Fibroblast of skin of right biceps (primary cell): Measurements from ENCODE around the gene DUSP12.
"Not testable (repeated sequence)": the region's sequence is repeated elsewhere in the genome, so short reads cannot be mapped to it uniquely, and the experiment has no call there.

Experiments used
- DNase-seq: peaks from one replicate; pipeline ENCODE4 v3.0.0-alpha.2; 2013

DUSP12 gene

DNA sequence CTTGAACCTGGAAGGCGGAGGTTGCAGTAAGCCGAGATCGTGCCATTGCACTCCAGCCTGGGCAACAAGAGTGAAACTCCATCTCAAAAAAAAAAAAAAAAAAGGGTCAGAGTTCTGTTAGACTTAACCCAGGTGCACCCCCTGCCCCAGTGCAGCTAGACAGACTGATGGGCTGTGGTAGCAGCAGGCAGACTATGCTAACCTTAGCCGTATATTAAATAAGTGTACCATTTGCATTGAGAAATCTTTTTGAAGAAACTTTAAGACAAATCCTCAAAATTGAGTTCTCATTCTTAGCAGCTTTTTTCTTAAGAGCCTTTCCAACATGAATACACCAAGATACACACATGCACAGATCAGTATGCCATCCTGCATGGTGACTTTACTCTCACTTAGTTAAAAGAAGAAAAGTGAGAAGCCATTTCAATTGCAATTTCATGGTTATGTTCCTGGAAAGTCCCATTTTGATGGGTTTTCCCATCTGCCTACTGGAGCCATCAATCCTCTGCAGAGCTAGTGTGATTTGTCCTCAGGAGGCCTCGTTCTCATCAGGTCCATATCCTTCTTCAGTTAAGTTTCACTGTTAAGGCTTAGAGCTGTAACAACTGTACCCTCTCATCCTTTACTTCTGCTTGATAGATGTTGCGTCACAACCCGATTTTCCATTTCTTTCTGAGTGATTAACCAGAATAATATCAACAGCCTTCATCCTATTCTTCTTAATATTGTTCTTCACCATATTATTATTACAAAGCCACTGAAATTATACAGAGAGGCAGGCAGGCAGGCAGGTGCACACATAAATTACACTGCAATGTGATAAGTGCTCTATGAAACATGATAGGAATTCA is 21.0 kb upstream of the DUSP12 start:
- no peak for DNase-seq

DNA sequence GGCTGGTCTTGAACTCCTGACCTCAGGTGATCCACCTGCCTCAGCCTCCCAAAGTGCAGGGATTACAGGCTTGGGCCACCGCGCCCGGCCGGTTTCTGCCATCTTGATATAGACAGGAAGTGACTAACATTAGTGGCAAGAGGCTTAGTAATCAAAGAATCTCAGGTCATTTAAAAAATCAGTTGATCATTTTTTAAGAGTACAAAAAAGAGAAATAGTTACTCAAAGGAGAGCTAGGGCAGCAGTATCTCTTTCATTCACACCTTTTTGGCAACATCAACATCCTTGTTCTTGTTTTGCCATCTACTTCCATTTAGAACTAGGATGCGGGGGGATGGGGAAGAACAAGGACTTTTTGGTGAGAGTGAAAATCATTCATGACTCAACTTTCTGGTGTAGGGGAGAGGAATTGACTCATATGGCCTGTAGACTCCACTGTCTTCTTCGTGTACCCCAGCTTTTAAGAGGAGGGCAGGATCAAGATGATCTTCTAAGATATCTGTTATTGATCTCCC is 19.5 kb upstream of the DUSP12 start:
- peak; percentile 83 for DNase-seq

DNA sequence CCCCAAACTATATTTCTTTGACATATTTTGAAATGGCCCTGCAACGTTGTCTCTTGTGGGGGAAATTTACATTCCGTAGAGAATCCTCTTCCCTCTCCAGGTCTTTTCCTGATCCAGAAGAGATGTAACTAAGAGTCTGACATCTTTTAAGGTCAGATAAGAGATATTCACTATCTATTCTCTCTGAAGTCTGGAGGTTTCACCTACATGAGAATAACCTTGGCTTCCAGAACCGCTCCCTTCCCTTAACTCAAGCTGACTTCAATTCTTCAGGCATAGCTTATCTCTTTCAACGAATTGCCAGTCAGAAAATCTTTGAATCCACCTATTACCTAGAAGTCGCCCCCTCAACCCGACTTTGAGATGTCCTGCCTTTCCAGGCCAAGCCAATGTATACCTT is 18.3 kb upstream of the DUSP12 start:
- DNase-seq, result no peak

DNA sequence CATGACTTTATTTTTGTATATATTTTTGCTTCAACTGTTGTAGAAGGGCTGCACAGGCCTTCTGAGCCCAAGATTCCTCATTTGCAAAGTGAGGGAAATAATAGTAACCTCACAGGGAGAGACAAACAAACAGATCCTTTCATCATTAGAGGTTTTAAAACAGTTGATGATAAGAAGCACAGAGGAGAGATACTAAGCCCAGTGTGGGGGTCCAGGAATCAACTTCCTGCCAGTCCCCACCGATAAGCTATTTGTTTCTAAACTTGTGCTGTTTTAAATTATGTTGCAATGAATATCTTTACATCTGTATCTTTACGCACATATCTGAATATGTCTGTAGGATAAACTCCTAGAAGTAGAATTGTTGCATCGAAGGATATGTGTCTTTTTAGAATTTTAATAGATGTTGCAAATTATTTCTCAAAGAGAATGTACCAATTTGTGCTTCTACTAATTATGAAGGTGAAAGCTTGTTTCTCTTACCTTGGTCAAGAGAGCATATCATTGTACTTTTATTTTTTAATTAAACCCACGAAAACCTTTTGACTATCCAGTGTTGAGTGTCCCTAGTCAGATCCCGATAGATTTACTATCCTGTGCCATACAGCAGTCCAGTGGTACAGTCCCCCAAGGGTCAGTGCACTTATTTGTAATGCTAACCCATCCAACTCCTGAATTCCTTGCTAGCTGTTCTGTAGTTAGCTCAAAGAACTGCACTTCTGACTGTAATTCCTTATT is 17.4 kb upstream of the DUSP12 start:
- no peak for DNase-seq

DNA sequence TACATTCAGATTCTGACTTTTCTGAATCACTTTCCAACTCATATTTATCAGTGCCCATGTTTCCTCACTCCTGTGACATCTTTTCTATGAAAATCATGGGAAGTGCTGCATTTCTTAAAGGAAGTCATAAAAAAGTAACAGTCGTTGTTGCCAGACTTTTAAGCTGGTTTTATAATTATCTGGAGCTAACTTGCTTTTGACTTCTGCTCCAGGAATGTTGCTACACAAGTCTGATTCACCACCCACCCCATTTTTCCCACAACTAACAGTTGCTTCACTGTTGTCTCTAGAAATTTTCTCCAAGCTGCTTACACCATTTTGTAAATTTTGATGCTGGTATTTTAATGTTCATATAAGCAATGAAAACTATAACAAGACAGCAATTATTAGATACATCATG is 16.1 kb upstream of the DUSP12 start:
- DNase-seq, result peak; percentile 93

DNA sequence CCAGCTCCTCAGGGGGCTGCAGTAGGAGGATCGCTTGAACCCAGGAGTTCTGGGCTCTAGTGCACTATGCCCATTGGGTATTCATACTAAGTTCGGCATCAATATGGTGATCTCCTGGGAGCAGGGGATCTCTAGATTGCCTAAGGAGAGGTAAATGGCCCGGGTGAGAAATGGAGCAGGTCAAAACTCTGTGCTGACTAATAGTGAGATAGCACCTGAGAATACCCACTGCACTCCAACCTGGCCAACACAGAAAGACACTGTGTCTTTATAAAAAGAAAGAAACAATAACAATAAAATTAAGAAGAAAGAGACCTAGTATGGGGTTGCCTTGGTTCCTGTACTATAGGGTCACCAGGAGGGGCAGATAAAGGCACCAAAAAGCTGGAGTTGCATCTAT is 13.7 kb upstream of the DUSP12 start:
- no peak for DNase-seq

DNA sequence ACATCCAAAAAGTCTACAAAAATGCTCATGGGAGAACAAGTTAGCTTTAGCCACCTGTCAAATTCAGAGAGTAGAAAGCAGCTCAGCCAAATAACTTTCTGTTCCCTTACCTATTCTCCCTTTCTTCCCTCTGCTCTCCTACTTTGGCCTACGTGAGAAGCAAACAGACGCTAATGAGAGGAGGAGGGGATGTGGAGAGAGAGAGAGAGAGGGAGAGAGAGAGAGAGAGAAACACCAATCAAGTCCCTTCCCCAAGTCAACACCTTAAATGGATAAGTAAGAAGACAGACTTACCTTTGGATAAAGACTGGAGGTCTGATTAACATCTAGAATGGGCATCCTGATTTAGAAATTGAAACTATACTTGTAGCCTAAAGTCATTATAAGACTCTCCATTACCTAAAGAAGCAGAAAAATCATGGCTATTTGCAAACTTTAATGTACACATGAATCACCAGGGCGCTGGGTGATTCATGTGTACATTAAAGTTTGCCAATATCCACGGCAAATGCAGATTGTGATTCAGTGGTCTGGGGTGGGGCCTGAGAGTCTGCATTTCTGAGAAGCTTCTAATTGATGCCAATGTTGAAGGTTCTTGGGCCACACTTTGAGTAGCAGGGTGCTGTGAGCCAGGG is 13.1 kb upstream of the DUSP12 start:
- peak; percentile 80 for DNase-seq

DNA sequence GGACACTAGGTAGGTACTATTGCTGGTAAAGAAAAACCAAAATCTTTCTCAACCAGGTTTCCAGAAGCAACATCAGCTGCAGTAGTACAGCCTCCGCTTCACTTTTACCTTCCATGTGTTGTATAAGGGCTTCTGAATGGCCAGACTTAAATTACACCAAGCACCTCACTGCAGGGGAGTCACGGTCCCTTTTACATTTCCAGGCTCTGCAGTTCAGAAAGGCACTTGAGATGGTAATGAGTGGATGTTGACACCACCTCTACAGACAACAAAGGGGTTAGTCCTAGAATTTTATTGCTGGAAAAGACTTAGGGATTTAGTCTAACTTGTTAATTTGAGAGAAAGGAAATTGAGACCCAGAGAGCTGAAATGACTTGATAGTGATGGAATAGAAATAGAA is 12.0 kb upstream of the DUSP12 start:
- no peak for DNase-seq

DNA sequence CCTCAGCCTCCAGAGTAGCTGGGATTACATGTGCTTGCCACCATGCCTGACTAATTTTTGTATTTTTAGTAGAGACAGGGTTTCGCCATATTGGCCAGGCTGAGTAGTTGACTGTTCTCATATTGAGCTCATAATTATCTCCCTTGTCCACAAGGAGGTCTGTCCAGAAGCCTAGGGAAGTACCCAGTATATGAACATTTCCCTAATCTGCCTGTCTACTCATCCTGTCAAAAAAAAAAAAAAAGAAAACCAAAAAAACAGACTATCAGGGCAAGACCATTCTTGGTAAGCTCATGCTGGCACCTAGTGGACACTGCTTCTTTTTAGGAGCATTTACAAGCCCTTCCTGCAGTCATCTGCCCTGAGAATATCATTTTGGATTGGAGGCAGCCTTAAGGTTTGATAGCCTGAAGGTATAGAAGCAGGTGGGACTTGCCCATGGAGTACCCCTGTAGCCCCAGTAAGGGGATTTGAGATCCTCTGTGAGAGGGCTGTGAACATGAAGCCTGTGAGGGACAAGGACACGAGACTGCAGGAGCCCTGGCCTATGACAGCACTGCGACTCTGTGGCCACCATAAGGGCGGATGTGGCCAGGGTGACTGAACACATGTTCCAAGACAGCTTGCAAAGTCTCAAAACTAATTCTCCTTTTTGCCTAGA is 10.8 kb upstream of the DUSP12 start:
- peak; percentile 82 for DNase-seq

DNA sequence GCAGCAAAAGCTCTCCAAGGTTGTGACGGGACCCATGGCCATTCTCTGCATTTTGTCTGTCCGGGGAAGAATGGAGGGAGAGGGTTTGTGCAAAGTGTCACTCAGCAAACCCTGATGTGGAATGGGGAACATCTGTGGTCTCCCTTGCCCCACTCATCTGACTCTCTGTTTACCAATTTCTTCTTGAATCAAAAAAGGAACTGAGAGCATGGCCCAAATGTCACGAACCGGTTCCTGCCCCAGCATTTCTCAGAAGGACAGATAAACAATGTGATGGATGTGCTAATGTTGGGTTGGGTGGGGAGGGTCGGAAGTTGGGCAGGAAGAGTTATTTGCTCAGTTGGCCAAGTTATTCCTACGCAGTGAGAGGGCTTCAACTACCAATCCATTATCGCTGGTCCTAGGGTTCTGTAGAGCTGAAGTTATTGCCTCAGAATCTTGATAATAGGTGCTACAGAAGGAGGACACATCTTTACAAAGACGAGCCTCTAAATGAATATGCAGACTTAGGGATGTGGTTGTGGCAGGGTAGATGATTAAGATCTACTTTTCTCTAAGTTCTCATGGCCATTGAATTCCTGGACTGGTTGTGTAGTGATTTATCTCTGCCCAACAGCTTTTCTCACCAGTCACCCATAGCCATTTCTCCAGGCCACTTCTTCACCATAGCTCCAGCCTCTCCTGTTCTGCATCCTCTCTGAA is 9.6 kb upstream of the DUSP12 start:
- DNase-seq, result no peak

DNA sequence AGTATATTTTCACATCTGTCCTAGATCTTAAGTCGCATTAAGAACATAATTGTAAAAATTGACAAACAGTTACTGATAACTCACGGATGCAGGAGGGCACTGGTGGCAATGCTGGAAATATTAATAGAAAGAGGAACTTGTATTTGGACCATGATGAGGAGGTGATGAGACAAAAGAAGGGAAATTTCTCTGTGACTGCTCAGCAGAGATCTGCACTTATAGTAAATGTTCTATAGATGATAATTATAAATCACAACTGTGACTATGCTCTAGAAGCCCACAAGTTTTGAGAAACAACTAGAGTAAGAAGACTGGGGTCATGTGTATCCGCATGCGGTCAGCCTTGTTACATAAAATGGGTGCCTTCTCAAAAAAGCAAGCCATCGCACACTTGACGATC is 8.7 kb upstream of the DUSP12 start:
- no peak for DNase-seq

DNA sequence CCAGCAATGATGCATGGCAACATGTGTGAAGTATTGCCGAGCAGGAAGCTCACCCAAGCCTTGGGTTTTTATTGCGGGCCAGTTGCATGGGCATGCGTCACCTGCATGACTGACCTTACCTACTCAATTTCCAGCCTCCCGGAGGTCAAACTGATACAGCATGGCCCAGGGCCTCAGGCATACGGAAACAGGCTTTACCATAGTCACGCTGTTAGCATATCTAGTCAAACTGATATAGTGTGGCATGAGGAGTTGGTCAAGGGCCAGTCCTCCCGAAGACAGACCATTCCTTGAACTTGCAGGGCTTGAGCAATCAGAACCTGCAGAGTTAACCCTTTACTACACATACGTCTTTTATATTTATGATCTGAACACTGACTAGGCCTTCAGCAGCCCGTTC is 6.4 kb upstream of the DUSP12 start:
- no peak for DNase-seq

DNA sequence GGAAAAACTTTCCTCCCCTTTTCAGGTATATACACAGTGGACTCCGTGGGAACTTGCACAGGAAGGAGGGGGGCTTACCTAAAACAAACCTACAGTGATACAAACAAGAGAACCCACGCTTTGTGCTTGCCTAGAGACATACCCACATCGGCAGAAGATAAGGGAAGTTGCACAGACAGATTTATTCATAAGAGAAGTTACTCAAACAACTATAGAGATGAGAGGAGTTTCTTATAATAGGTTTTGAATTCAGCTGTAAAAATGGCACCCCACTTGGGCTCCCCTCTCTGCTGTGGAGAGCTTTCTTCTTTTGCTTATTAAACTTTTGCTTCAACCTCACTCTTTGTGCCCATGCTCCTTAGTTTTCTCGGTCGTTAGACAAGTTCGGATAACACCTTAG is 1.8 kb upstream of the DUSP12 start:
- no peak for DNase-seq

DNA sequence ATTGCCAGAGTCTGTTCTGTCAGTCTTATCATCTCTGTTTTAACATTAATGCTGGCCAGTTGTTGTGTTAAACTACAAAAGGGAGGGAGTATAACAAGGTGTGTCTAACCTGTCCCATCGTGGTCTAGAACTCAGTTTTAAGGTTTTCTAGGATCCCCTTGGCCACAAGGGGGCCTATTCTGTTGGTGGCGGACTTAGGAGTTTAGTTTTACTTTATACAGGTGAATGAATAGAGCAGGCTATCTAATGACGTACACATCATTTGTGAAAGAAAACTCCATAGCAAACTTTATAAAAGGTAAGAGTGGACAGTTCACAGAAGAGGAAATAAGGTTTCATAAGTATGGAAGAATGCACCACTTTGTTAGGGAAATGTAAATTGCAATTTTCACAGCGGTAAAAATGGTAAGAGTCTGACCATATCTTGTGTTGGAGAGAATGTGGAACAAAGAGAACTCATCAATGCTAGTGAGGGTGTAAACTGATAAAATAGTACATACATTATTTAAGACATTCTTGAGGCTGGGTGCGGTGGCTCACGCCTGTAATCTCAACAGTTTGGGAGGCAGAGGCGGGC is 14.0 kb downstream of the DUSP12 start:
- DNase-seq, result no peak

DNA sequence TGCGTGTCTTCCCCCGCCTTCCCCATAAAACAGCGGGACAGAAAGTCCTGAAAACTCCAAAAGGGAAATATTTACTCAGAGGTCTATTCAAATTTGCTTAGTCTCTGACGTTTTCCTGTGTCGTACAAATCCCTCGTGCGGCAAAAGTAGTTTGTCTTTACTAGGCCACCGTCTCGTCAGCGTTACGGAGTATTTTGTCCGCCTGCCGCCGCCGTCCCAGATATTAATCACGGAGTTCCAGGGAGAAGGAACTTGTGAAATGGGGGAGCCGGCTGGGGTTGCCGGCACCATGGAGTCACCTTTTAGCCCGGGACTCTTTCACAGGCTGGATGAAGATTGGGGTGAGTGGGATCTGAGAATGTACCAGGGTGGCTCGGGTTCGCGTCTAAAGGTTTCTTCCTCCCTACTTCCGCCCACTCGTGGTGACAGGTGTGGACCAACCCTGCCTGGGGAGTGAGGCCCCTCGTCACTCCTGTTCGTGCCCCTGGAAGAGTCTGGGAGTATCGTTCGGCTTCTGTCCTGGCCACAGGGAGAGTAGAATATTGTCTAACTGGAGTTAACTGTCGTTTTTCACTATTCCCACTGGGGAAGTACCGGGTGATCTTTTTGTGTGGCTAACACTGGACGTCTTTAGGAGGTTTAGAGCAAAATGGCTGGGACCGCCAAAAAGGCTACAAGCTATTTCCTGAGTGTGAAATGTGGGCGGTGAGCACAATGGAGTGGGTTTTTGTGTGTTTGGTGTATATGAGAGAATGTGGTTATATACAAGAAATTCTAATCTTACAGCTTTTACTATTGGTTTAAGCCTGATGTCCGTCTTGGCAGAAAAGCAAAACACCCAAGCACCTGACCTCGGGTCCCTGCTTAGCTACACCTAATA is 16.8 kb downstream of the DUSP12 start, which contains the start of gene ATF6:
ATF6 (plus strand) TSS at position 219 of the 880 bp plus-strand sequence; CDS start at position 260, 41 bp downstream.
- peak; percentile 95 for DNase-seq

DNA sequence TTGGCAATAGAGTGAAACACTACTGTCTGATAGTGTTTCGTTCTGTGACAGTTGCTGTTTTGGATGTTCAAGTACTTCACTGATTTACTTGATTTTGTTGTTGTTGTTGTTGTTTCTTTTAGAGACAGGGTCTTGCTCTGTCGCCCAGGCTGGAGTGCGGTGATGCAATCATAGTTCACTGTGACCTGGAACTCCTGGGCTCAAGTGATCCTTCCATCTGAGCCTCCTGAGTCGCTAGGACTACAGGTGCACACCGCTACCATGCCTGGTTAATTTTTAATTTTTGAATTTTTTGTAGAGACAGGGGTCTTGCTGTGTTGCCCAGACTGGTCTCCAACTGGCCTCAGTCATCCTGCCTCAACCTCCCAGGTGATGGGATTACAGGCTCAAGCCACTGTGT is 18.9 kb downstream of the DUSP12 start:
- no peak for DNase-seq

DNA sequence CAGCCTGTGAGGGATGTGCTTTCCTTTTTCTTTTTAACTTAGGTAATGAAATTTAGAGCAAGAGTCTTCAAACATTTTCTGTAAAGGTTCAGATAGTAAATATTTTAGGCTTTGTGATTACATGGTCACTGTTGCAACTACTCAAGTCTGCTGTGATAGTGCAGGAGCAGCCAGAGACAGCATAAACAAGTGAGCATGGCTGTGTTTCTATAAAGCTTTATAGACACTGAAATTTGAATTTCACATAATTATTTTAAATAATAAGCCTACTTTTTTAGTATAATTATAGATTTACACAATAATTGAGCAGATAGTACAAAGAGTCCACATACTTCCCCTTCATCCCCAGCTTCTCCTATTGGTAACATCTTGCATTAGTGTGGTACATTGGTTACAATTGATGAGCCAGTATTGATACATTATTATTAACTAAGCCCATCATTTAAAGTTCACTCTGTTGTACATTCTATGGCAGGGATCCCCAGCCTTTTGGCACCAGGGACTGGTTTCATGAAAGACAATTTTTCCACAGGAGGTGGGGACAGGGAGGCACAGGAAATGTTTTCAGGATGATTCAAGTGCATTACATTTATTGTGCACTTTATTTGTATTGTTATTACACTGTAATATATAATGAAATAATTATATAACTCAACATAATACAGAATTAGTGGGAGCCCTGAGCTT is 19.5 kb downstream of the DUSP12 start:
- DNase-seq, result no peak

DNA sequence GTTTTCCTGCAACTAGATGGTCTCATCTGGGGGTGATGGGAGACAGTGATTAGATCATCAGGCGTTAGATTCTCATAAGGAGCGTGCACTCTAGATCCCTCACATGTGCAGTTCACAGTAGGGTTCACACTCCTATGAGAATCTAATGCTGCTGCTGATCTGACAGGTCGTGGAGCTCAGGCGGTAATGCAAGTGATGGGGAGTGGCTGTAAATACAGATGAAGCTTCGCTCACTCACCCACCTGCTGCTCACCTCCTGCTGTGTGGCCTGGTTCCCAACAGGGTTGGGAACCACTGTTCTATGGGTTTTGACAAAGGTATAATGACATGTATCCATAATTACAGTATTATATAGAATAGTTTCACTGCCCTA is 20.1 kb downstream of the DUSP12 start:
- not testable (repeated sequence) for DNase-seq

DNA sequence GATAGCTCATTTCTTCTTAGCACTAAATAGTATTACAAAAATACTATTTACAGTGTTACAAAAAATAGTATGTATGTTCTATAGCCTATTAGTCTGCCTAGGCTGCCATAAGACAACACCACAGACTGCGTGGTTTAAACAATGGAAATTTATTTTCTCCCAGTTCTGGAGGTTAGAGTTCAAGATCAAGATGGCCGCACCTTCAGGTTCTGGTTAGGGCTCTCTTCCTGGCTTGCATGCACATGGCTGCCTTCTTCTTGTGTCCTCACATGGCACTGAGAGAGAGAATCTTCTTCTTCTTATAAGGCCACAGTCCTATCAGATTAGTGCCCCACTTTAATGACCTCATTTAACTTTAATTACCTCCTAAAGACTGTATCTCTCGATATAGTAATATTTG is 20.7 kb downstream of the DUSP12 start:
- no peak for DNase-seq

DNA sequence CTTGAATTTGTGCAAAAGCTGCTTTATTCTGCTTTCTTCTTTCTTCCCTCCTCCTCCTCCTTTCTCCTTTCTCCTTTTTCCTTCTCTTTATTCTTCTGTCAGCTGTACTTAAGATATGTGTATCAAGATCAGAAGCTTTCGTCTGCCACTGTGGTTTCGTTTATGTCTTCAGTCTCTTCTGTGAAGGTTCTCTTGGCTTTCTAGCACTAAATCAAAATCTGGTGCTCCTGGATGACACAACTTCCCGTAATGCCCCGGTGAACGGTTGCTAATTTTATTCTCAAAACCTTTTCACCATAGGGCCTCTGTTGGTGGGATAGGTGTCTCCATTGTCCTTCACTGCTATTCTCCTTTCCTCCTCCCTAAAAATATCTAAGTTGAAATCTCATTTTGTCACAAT is 21.6 kb downstream of the DUSP12 start:
- no peak for DNase-seq
